B cell (primary cell): ENCODE data around the gene ZRANB3. TPM values are rescaled to one million over a fixed set of nuclear protein-coding genes. Genes with fewer than 3 reads are reported as not detected.
"Not testable (repeated sequence)": the region's sequence is repeated elsewhere in the genome, so short reads cannot be mapped to it uniquely, and the experiment has no call there.

Experiments
- ATAC-seq: fragments of 200-7000 bp; cut with Tn5 transposase; one replicate; pipeline ENCODE4 v1.10.0; 2021; ENCODE audit warnings: low read depth, mild to moderate bottlenecking, moderate number of reproducible peaks, moderate library complexity
- CTCF ChIA-PET: fragments of 350-600 bp; sonication (Branson Sonifier 250); formaldehyde crosslinking; loops from one replicate; lab custom pipeline; 2021; ENCODE audit warnings: antibody characterized with exemption, inconsistent platforms; lab: Charles Lee
- POLR2A ChIA-PET: fragments of 350-600 bp; sonication (Branson Sonifier 250); formaldehyde crosslinking; loops from one replicate; lab custom pipeline; 2021; ENCODE audit warnings: antibody characterized with exemption; lab: Charles Lee
- DNase-seq: peaks from one replicate; pipeline ENCODE4 v3.0.0; 2013
- H2AFZ ChIP-seq: 2 replicates; pipeline ENCODE4 v1.6.1; 2012; ENCODE audit warnings: mild to moderate bottlenecking, low read depth, low read length; ENCODE audit not compliant: insufficient read depth, poor library complexity, severe bottlenecking
- H3K27ac ChIP-seq, 2 donors: 1 replicate in 1 of 2; 2 replicates in 1 of 2; pipeline ENCODE4 v1.5.1; 2012 to 2013; ENCODE audit warnings: low read length in 2 of 2, mild to moderate bottlenecking in 2 of 2, moderate library complexity in 1 of 2
- H3K27me3 ChIP-seq, 4 experiments: fragments of 200-600 bp in 1 of 4; sonication (generic) in 1 of 4; replicated peaks in 1 of 4; 1 replicate in 2 of 4; 2 replicates in 2 of 4; pipeline versions ENCODE4 v1.6.1 to v1.7.0; 2013 to 2016; ENCODE audit warnings: low read length in 3 of 4, mild to moderate bottlenecking in 2 of 4, mixed read lengths in 1 of 4, moderate library complexity in 1 of 4; ENCODE audit not compliant: insufficient read depth in 4 of 4, control insufficient read depth in 3 of 4; ENCODE audit errors: control extremely low read depth in 1 of 4
- H3K36me3 ChIP-seq, 2 experiments: replicated peaks in 1 of 2; 1 replicate in 1 of 2; 2 replicates in 1 of 2; pipeline versions ENCODE4 v1.6.1 to v1.7.1; 2013; ENCODE audit warnings: low read length in 1 of 2; ENCODE audit not compliant: insufficient read depth in 2 of 2, control insufficient read depth in 1 of 2; ENCODE audit errors: control extremely low read depth in 1 of 2, extremely low read depth in 1 of 2
- H3K4me1 ChIP-seq, 2 donors: fragments of 200-600 bp in 1 of 2; sonication (generic) in 1 of 2; 1 replicate in 1 of 2; 2 replicates in 1 of 2; pipeline versions ENCODE4 v1.5.1 to v1.6.1; 2013 to 2017; ENCODE audit warnings: low read length in 2 of 2; ENCODE audit not compliant: control insufficient read depth in 2 of 2, insufficient read depth in 2 of 2
- H3K4me2 ChIP-seq: replicated peaks from 2 replicates; pipeline ENCODE3; 2012; ENCODE audit warnings: mild to moderate bottlenecking, low read depth, low read length; ENCODE audit not compliant: poor library complexity, severe bottlenecking
- H3K4me3 ChIP-seq, 5 experiments: fragments of 200-600 bp in 1 of 5; sonication (generic) in 1 of 5; 1 replicate in 3 of 5; 2 replicates in 2 of 5; pipeline versions ENCODE4 v1.5.1 to v1.7.0; 2011 to 2016; ENCODE audit warnings: low read length in 4 of 5, mild to moderate bottlenecking in 4 of 5, low read depth in 2 of 5, control low read depth in 1 of 5, moderate library complexity in 1 of 5; ENCODE audit not compliant: insufficient read depth in 1 of 5; ENCODE audit errors: control extremely low read depth in 1 of 5, extremely low read depth in 1 of 5
- H3K79me2 ChIP-seq: fragments of 200-600 bp; sonication (generic); one replicate; pipeline ENCODE4 v1.6.0; 2016; ENCODE audit warnings: low read length; ENCODE audit not compliant: control insufficient read depth, insufficient read depth
- H3K9ac ChIP-seq: fragments of 200-600 bp; sonication (generic); 2 replicates; pipeline ENCODE4 v1.6.1; 2017; ENCODE audit warnings: mild to moderate bottlenecking, low read length, moderate library complexity
- H3K9me3 ChIP-seq, 3 donors: one replicate each; pipeline versions ENCODE4 v1.6.1 to v1.7.1; 2013; ENCODE audit warnings: low read length in 2 of 3; ENCODE audit not compliant: control insufficient read depth in 2 of 3, insufficient read depth in 1 of 3; ENCODE audit errors: control extremely low read depth in 1 of 3
- H4K20me1 ChIP-seq: 2 replicates; pipeline ENCODE4 v1.6.0; 2012; ENCODE audit warnings: mild to moderate bottlenecking, low read length; ENCODE audit not compliant: insufficient read depth, control insufficient read depth, poor library complexity, severe bottlenecking
- H3K27ac Mint-ChIP-seq: one replicate; pipeline ENCODE4 v1.8.0; 2021; ENCODE audit warnings: mixed read lengths
- H3K27me3 Mint-ChIP-seq: one replicate; pipeline ENCODE4 v1.8.0; 2021; ENCODE audit warnings: mixed read lengths
- H3K4me1 Mint-ChIP-seq: one replicate; pipeline ENCODE4 v1.8.0; 2021; ENCODE audit warnings: mixed read lengths
- H3K4me3 Mint-ChIP-seq: one replicate; pipeline ENCODE4 v1.8.0; 2021; ENCODE audit warnings: mixed read lengths
- H3K9me3 Mint-ChIP-seq: one replicate; pipeline ENCODE4 v1.8.0; 2022; ENCODE audit warnings: mixed read lengths; ENCODE audit not compliant: insufficient read depth
- CTCF ChIP-seq: fragments of 200-600 bp; IDR thresholded peaks from one replicate; pipeline ENCODE4 v1.8.0; 2022; ENCODE audit warnings: antibody characterized with exemption, mild to moderate bottlenecking
- EZH2 ChIP-seq: IDR thresholded peaks from 2 replicates; pipeline ENCODE4 v1.6.1; 2012; ENCODE audit warnings: borderline replicate concordance, low read depth, mild to moderate bottlenecking, moderate library complexity, low read length; ENCODE audit not compliant: insufficient read depth, poor library complexity, severe bottlenecking
- WGBS: methylation state at CpG from one replicate; pipeline ENCODE4 v1.1.5; 2013; ENCODE audit warnings: missing lambda C conversion rate; ENCODE audit not compliant: insufficient coverage; 5-methylcytosine and 5-hydroxymethylcytosine counted together
- intact Hi-C: fragments of 100-400 bp; cut with micrococcal nuclease; formaldehyde crosslinking; loops from one replicate; pipeline ENCODE4 v1.10.0; 2022
- polyA plus RNA-seq: library from polyadenylated mRNA; depleted of rRNA; stranded (reverse); fragments of >200 nt; gene quantifications from 2 replicates; pipeline ENCODE4 v1.2.3, GENCODE V29; 2012
- total RNA-seq, 2 donors: library from RNA; stranded (reverse); fragments of 120-200 nt in 1 of 2; gene quantifications; 1 replicate in 1 of 2; 2 replicates in 1 of 2; pipeline versions ENCODE4 v1.2.3 to v1.2.4, GENCODE V29; 2013 to 2022

The ZRANB3 gene
- total and polyA plus RNA-seq, 2 donors (not counting 1 experiment from before 2014, with no cell fraction given), result 2.4 to 9.8 TPM

GRCh38 chr2:135504811-135505210 lies 26.2 kb downstream of the ZRANB3 start:
- no peaks in the 10 kb centered on the region for H3K4me1 Mint-ChIP-seq
- H3K36me3 ChIP-seq, result peaks cover 0 to 2% of the 10 kb centered on the region in 2 experiments
- H3K4me2 ChIP-seq, result no peak overlapping the region
- no peaks in the 10 kb centered on the region for H3K27me3 Mint-ChIP-seq
- H3K4me3 ChIP-seq, result no peak overlapping the region
- DNase-seq (no peak), ATAC-seq (no peak)
- intact Hi-C loops, result no loop called here
- POLR2A ChIA-PET, result no interaction called here
- no peak for TF ChIP-seq EZH2
- no peak for TF ChIP-seq CTCF
- peaks cover 3% of the 10 kb centered on the region for H3K9me3 Mint-ChIP-seq
- H3K79me2 ChIP-seq, result no peaks in the 10 kb centered on the region
- H3K9me3 ChIP-seq, result peaks cover 0 to 2% (median 2%) of the 10 kb centered on the region in 3 donors
- WGBS, result no CpG with 5 or more reads among the region's 1 CpG
- no peaks in the 10 kb centered on the region for H3K4me1 ChIP-seq
- no peak overlapping the region for H3K4me3 Mint-ChIP-seq
- no peak overlapping the region for H3K27ac ChIP-seq
- no peak overlapping the region for H3K9ac ChIP-seq
- H4K20me1 ChIP-seq, result no peaks in the 10 kb centered on the region
- CTCF ChIA-PET, result no interaction called here
- H3K27ac Mint-ChIP-seq, result no peak overlapping the region
- H2AFZ ChIP-seq, result no peak overlapping the region
- H3K27me3 ChIP-seq, result no peaks in the 10 kb centered on the region

DNA sequence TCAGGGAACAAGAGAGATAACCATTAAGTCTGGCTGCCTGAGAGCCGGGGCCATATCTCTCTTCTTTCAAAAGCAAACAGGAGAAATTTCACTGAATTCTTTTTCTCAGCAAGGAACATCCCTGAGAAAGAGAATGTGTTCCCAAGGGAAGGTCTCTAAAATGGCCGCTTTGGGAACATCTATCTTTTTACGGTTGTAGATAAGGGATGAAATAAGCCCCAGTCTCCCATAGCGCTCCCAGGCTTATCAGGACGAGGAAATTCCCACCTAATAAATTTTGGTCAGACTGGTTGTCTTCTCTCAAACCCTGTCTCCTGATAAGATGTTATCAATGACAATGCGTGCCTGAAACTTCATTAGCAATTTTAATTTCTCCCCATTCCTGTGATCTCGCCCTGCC lies 32.4 kb downstream of the ZRANB3 start:
- H3K27me3 ChIP-seq, DNase-seq, POLR2A ChIA-PET, H3K4me3 Mint-ChIP-seq, H3K27ac ChIP-seq, H3K27me3 Mint-ChIP-seq, H4K20me1 ChIP-seq, H3K4me3 ChIP-seq, CTCF ChIA-PET, H3K36me3 ChIP-seq, H3K4me2 ChIP-seq, intact Hi-C loops, H3K27ac Mint-ChIP-seq, H3K4me1 Mint-ChIP-seq, H2AFZ ChIP-seq, H3K79me2 ChIP-seq, H3K4me1 ChIP-seq, ATAC-seq, H3K9ac ChIP-seq: not testable (repeated sequence)
- peaks cover 4 to 17% (median 8%) of the 10 kb centered on the region in 3 donors for H3K9me3 ChIP-seq
- WGBS, result 100% methylated on average over 2 of the region's 7 CpGs
- H3K9me3 Mint-ChIP-seq, result peaks cover 13% of the 10 kb centered on the region
